GM10847 (cell line): ENCODE results near the gene CHST11.

Experiments used
- POLR2A ChIP-seq: IDR thresholded peaks from 2 replicates; pipeline ENCODE4 v1.6.1; 2011; ENCODE audit not compliant: insufficient read length; ENCODE audit errors: extremely low read depth

CHST11 gene

GRCh38 chr12:104802208-104802607 lies 345.5 kb downstream of the CHST11 start:
- TF ChIP-seq POLR2A, result no peak

- TF ChIP-seq POLR2A, result no peak
Observed at GRCh38 chr12:104805186-104805585, 348.4 kb downstream of the CHST11 start.

- TF ChIP-seq POLR2A, result no peak
Observed at GRCh38 chr12:104809251-104809650, 352.5 kb downstream of the CHST11 start.

- no peak for TF ChIP-seq POLR2A
Observed at GRCh38 chr12:104809706-104810385, 353.1 kb downstream of the CHST11 start.
